HG03280 (cell line): ENCODE data around the gene RASL11B.

Experiments
- ATAC-seq: cut with Tn5 transposase; IDR thresholded peaks from one replicate; pipeline ENCODE4 v1.9.1; 2021; ENCODE audit warnings: mild to moderate bottlenecking, moderate library complexity; ENCODE audit not compliant: unreplicated experiment

RASL11B gene

GRCh38 chr4:52873191-52873590 is 11.1 kb downstream of the RASL11B start:
- no peak for ATAC-seq

- no peak for ATAC-seq
Observed at GRCh38 chr4:52873861-52874343, 11.8 kb downstream of the RASL11B start.

- ATAC-seq = no peak
Observed at GRCh38 chr4:52874948-52875347, 12.8 kb downstream of the RASL11B start.

- no peak for ATAC-seq
Observed at GRCh38 chr4:52876069-52876468, 14.0 kb downstream of the RASL11B start.

- no peak for ATAC-seq
Observed at GRCh38 chr4:52877036-52877435, 14.9 kb downstream of the RASL11B start.

- ATAC-seq = no peak
Observed at GRCh38 chr4:52877694-52878093, 15.6 kb downstream of the RASL11B start.

GRCh38 chr4:52879471-52879870 is 17.4 kb downstream of the RASL11B start:
- no peak for ATAC-seq

GRCh38 chr4:52880994-52881393 is 18.9 kb downstream of the RASL11B start:
- ATAC-seq = no peak

- no peak for ATAC-seq
Observed at GRCh38 chr4:52883183-52883621, 21.1 kb downstream of the RASL11B start.

- no peak for ATAC-seq
Observed at GRCh38 chr4:52883707-52884669, 21.9 kb downstream of the RASL11B start.

- no peak for ATAC-seq
Observed at GRCh38 chr4:52884994-52885393, 22.9 kb downstream of the RASL11B start.

GRCh38 chr4:52889354-52889753 is 27.2 kb downstream of the RASL11B start:
- ATAC-seq = no peak

GRCh38 chr4:52889778-52890520 is 27.8 kb downstream of the RASL11B start:
- no peak for ATAC-seq

GRCh38 chr4:52890521-52890791 is 28.3 kb downstream of the RASL11B start:
- ATAC-seq = no peak

- no peak for ATAC-seq
Observed at GRCh38 chr4:52891743-52892142, 29.6 kb downstream of the RASL11B start.

- no peak for ATAC-seq
Observed at GRCh38 chr4:52892880-52893279, 30.8 kb downstream of the RASL11B start.

GRCh38 chr4:52894443-52894842 is 32.3 kb downstream of the RASL11B start:
- no peak for ATAC-seq

- ATAC-seq = no peak
Observed at GRCh38 chr4:52903273-52903672, 41.2 kb downstream of the RASL11B start.

- ATAC-seq = no peak
Observed at GRCh38 chr4:52904421-52904820, 42.3 kb downstream of the RASL11B start.

- ATAC-seq = no peak
Observed at GRCh38 chr4:52907510-52907909, 45.4 kb downstream of the RASL11B start.

GRCh38 chr4:52910115-52910514 is 48.0 kb downstream of the RASL11B start:
- ATAC-seq = no peak
